ENCODE data around the gene MSL1.
A peak's percentile ranks its signal among the peaks of the same experiment; 100 is the strongest.
"Not testable (repeated sequence)": the region's sequence is repeated elsewhere in the genome, so short reads cannot be mapped to it uniquely, and the experiment has no call there.

Gene MSL1

GRCh38 chr17:40124279-40125141, 2.7 kb downstream of the MSL1 start:
- no peak for DNase-seq (ENCODE audit: low spot score)

- DNase-seq (ENCODE audit: low spot score): no peak
Observed at GRCh38 chr17:40129498-40129897, 7.7 kb downstream of the MSL1 start.

- no peak for DNase-seq (ENCODE audit: low spot score)
Observed at GRCh38 chr17:40130352-40131042, 8.7 kb downstream of the MSL1 start.

- DNase-seq (ENCODE audit: low spot score): no peak
Observed at GRCh38 chr17:40134184-40134583, 12.4 kb downstream of the MSL1 start.

- no peak for DNase-seq (ENCODE audit: low spot score)
Observed at GRCh38 chr17:40135817-40136216, 14.0 kb downstream of the MSL1 start.

- DNase-seq (ENCODE audit: low spot score): no peak
Observed at GRCh38 chr17:40139566-40140058, 17.8 kb downstream of the MSL1 start.

GRCh38 chr17:40143166-40143565, 21.4 kb downstream of the MSL1 start:
- not testable (repeated sequence) for DNase-seq (ENCODE audit: low spot score)

- no peak for DNase-seq (ENCODE audit: low spot score)
Observed at GRCh38 chr17:40145476-40145875, 23.7 kb downstream of the MSL1 start.

GRCh38 chr17:40148527-40148926, 26.8 kb downstream of the MSL1 start:
- DNase-seq (ENCODE audit: low spot score): no peak

GRCh38 chr17:40150276-40150675, 28.5 kb downstream of the MSL1 start:
- no peak for DNase-seq (ENCODE audit: low spot score)

- no peak for DNase-seq (ENCODE audit: low spot score)
Observed at GRCh38 chr17:40151414-40151963, 29.7 kb downstream of the MSL1 start.

GRCh38 chr17:40153603-40154236, 31.9 kb downstream of the MSL1 start:
- DNase-seq (ENCODE audit: low spot score): no peak

- no peak for DNase-seq (ENCODE audit: low spot score)
Observed at GRCh38 chr17:40157973-40158372, 36.2 kb downstream of the MSL1 start.

- no peak for DNase-seq (ENCODE audit: low spot score)
Observed at GRCh38 chr17:40158438-40159013, 36.8 kb downstream of the MSL1 start.

- no peak for DNase-seq (ENCODE audit: low spot score)
Observed at GRCh38 chr17:40159456-40159855, 37.7 kb downstream of the MSL1 start.

GRCh38 chr17:40167685-40168261, 46.0 kb downstream of the MSL1 start:
- DNase-seq (ENCODE audit: low spot score): no peak

GRCh38 chr17:40168262-40168832, 46.6 kb downstream of the MSL1 start:
- DNase-seq (ENCODE audit: low spot score): peak; percentile 49

GRCh38 chr17:40170325-40170724, 48.6 kb downstream of the MSL1 start:
- DNase-seq (ENCODE audit: low spot score): no peak

- no peak for DNase-seq (ENCODE audit: low spot score)
Observed at GRCh38 chr17:40171750-40172149, 50.0 kb downstream of the MSL1 start.

GRCh38 chr17:40173091-40173777, 51.5 kb downstream of the MSL1 start:
- no peak for DNase-seq (ENCODE audit: low spot score)

- DNase-seq (ENCODE audit: low spot score): no peak
Observed at GRCh38 chr17:40173778-40174135, 52.0 kb downstream of the MSL1 start.
